Endothelial cell of umbilical vein (primary cell): ENCODE data around the gene TUBGCP2.

Source experiments
- CTCF ChIP-seq, 2 donors: IDR thresholded peaks; 1 replicate in 1 of 2; 2 replicates in 1 of 2; pipeline ENCODE4 v1.5.1; 2011; ENCODE audit warnings: low read length in 2 of 2, mild to moderate bottlenecking in 2 of 2, moderate library complexity in 2 of 2, control low read depth in 1 of 2, inconsistent platforms in 1 of 2, low read depth in 1 of 2; ENCODE audit not compliant: insufficient read depth in 1 of 2; ENCODE audit errors: extremely low read depth in 1 of 2
- MAX ChIP-seq: IDR thresholded peaks from 2 replicates; pipeline ENCODE4 v1.6.1; 2011; ENCODE audit not compliant: insufficient read depth, insufficient read length
- MYC ChIP-seq: IDR thresholded peaks from one replicate; pipeline ENCODE4 v1.6.1; 2011; ENCODE audit warnings: mild to moderate bottlenecking, low read depth, low read length
- POLR2A ChIP-seq: IDR thresholded peaks from 2 replicates; pipeline ENCODE4 v1.6.1; 2012; ENCODE audit warnings: low read depth, mild to moderate bottlenecking, control low read depth, low read length
- POLR2AphosphoS5 ChIP-seq: IDR thresholded peaks from 2 replicates; pipeline ENCODE4 v1.6.1; 2012; ENCODE audit warnings: low read depth, mild to moderate bottlenecking, control low read depth, low read length, moderate library complexity; ENCODE audit not compliant: insufficient read depth

GRCh38 chr10:133229265-133230043 is 79.2 kb downstream of the TUBGCP2 start:
- TF ChIP-seq CTCF (IDR thresholded peaks at IDR 0.05; ENCODE audit: extremely low read depth in 1 of 2, insufficient read depth in 1 of 2, low read depth in 1 of 2, low read length in 2 of 2) = no peak
- no peak for TF ChIP-seq POLR2AphosphoS5
- no peak for TF ChIP-seq POLR2A
- TF ChIP-seq MAX = no peak
- TF ChIP-seq MYC = no peak
